ENCODE measurements around the gene TCEAL1. TPM values are rescaled to one million over a fixed set of nuclear protein-coding genes. Genes with fewer than 3 reads are reported as not detected.
A peak's percentile ranks its signal among the peaks of the same experiment; 100 is the strongest.
"Not testable (repeated sequence)": the region's sequence is repeated elsewhere in the genome, so short reads cannot be mapped to it uniquely, and the experiment has no call there.

Gene TCEAL1
- polyA plus RNA-seq, 1 donor from 2014 or later = 89.4 TPM

- Histone ChIP-seq H3K9me2 (ENCODE audit: insufficient read depth, low read length) (no peaks in the 10 kb centered on the region), H3K27me3 (ENCODE audit: insufficient read depth, low read depth, low read length) (no peaks in the 10 kb centered on the region), H3K79me2 (replicated peaks; ENCODE audit: insufficient read depth, low read length) (peaks cover 5% of the 10 kb centered on the region), H3K4me2 (ENCODE audit: low read length) (peak within 1 kb of the TSS; percentile 25), H3K9ac (ENCODE audit: low read length) (peak within 1 kb of the TSS; percentile 86), H3K27ac (ENCODE audit: low read length) (peak within 1 kb of the TSS; percentile 78), H3F3A (ENCODE audit: insufficient read depth, low read length, poor library complexity, severe bottlenecking) (no peaks in the 10 kb centered on the region), H3K4me3 (ENCODE audit: low read length) (peak within 1 kb of the TSS; percentile 75), H2AFZ (ENCODE audit: low read depth, low read length) (peak within 1 kb of the TSS; percentile 60), H3K36me3 (ENCODE audit: insufficient read depth, low read length) (no peaks in the 10 kb centered on the region), H4K20me1 (ENCODE audit: insufficient read depth) (no peaks in the 10 kb centered on the region), H3K9me3 (ENCODE audit: low read length) (no peaks in the 10 kb centered on the region)
- TF ChIP-seq EP300 (conservative IDR thresholded peaks at IDR 0.05; ENCODE audit: poor library complexity, severe bottlenecking) = no peak
- TF ChIP-seq POLR2AphosphoS5 (IDR thresholded peaks at IDR 0.05) = peak; percentile 83
- peak; percentile 41 for TF ChIP-seq TAF1 (IDR thresholded peaks at IDR 0.05; ENCODE audit: low read depth)
Measured at GRCh38 chrX:103585411-103586313, 43.1 kb upstream of the TCEAL1 start, which contains the start of gene TCEAL4. TCEAL4 (plus strand) TSS chrX:103585515; CDS start chrX:103586676, 1,161 bp downstream.

GRCh38 chrX:103586314-103586646 is 42.5 kb upstream of the TCEAL1 start:
- Histone ChIP-seq H3K4me3 (ENCODE audit: low read length) (peak overlapping the region; percentile 75), H3K36me3 (ENCODE audit: insufficient read depth, low read length) (no peaks in the 10 kb centered on the region), H3F3A (ENCODE audit: insufficient read depth, low read length, poor library complexity, severe bottlenecking) (no peaks in the 10 kb centered on the region), H3K79me2 (replicated peaks; ENCODE audit: insufficient read depth, low read length) (peaks cover 5% of the 10 kb centered on the region), H3K4me2 (ENCODE audit: low read length) (peak overlapping the region; percentile 25), H3K9ac (ENCODE audit: low read length) (peak overlapping the region; percentile 86), H3K27me3 (ENCODE audit: insufficient read depth, low read depth, low read length) (no peaks in the 10 kb centered on the region), H3K9me2 (ENCODE audit: insufficient read depth, low read length) (no peaks in the 10 kb centered on the region), H3K27ac (ENCODE audit: low read length) (peak overlapping the region; percentile 78), H4K20me1 (ENCODE audit: insufficient read depth) (no peaks in the 10 kb centered on the region), H3K9me3 (ENCODE audit: low read length) (no peaks in the 10 kb centered on the region), H2AFZ (ENCODE audit: low read depth, low read length) (no peak overlapping the region)
- no peak for TF ChIP-seq RAD21 (conservative IDR thresholded peaks at IDR 0.05)
- no peak for TF ChIP-seq EZH2 (IDR thresholded peaks at IDR 0.05; ENCODE audit: borderline replicate concordance, insufficient read depth, low read length, poor library complexity, severe bottlenecking)
- TF ChIP-seq CTCF (IDR thresholded peaks at IDR 0.05; ENCODE audit: poor library complexity, severe bottlenecking) = no peak
- TF ChIP-seq EP300 (conservative IDR thresholded peaks at IDR 0.05; ENCODE audit: poor library complexity, severe bottlenecking) = no peak

GRCh38 chrX:103586659-103587058 is 42.1 kb upstream of the TCEAL1 start:
- H2AFZ ChIP-seq (ENCODE audit: low read depth, low read length) = no peak overlapping the region
- no peaks in the 10 kb centered on the region for H3K9me3 ChIP-seq (ENCODE audit: low read length)
- no peaks in the 10 kb centered on the region for H4K20me1 ChIP-seq (ENCODE audit: insufficient read depth)
- H3F3A ChIP-seq (ENCODE audit: insufficient read depth, low read length, poor library complexity, severe bottlenecking) = no peaks in the 10 kb centered on the region
- peaks cover 5% of the 10 kb centered on the region for H3K79me2 ChIP-seq (replicated peaks; ENCODE audit: insufficient read depth, low read length)
- no peaks in the 10 kb centered on the region for H3K36me3 ChIP-seq (ENCODE audit: insufficient read depth, low read length)
- peak overlapping the region; percentile 25 for H3K4me2 ChIP-seq (ENCODE audit: low read length)
- TF ChIP-seq POLR2AphosphoS5 (IDR thresholded peaks at IDR 0.05) (no peak), REST (IDR thresholded peaks at IDR 0.05; ENCODE audit: borderline replicate concordance) (no peak), TAF1 (IDR thresholded peaks at IDR 0.05; ENCODE audit: low read depth) (no peak)
- H3K27me3 ChIP-seq (ENCODE audit: insufficient read depth, low read depth, low read length) = no peaks in the 10 kb centered on the region
- H3K4me3 ChIP-seq (ENCODE audit: low read length) = peak overlapping the region; percentile 75
- H3K9me2 ChIP-seq (ENCODE audit: insufficient read depth, low read length) = no peaks in the 10 kb centered on the region
- peak overlapping the region; percentile 86 for H3K9ac ChIP-seq (ENCODE audit: low read length)
- peak overlapping the region; percentile 78 for H3K27ac ChIP-seq (ENCODE audit: low read length)

DNA sequence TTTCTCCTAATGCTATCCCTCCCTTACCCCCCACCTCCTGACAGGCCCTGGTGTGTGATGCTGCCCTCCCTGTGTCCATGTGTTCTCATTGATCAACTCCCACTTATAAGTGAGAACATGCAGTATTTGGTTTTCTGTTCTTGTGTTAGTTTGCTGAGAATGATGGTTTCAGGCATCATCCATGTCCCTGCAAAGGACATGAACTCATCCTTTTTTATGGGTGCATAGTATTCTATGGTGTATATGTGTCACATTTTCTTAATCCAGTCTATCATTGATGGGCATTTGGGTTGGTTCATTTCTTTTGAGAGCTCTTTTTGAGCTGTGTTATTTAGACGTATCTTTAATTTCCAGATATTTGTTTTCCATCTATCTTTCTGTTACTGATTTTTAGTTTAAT is 36.5 kb upstream of the TCEAL1 start:
- not testable (repeated sequence) for H3K79me2 ChIP-seq (replicated peaks; ENCODE audit: insufficient read depth, low read length); H3K9me3 ChIP-seq (ENCODE audit: low read length); H4K20me1 ChIP-seq (ENCODE audit: insufficient read depth); H3K36me3 ChIP-seq (ENCODE audit: insufficient read depth, low read length); H3K27ac ChIP-seq (ENCODE audit: low read length); H3K27me3 ChIP-seq (ENCODE audit: insufficient read depth, low read depth, low read length); H2AFZ ChIP-seq (ENCODE audit: low read depth, low read length); H3K9ac ChIP-seq (ENCODE audit: low read length); H3K4me2 ChIP-seq (ENCODE audit: low read length); H3K4me3 ChIP-seq (ENCODE audit: low read length); H3K9me2 ChIP-seq (ENCODE audit: insufficient read depth, low read length); H3F3A ChIP-seq (ENCODE audit: insufficient read depth, low read length, poor library complexity, severe bottlenecking)

DNA sequence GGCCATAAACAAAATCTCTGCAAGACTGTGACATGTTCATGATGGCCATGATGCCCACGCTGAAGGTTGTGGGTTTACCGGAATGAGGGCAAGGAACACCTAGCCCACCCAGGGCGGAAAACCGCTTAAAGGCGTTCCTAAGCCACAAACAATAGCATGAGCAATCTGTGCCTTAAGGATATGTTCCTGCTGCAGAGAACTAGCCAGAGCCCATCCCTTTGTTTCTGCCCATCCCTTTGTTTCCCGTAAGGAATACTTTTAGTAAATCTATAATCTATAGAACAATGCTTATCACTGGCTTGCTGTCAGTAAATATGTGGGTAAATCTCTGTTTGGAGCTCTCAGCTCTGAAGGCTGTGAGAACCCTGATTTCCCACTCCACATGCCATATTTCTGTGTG is 33.6 kb upstream of the TCEAL1 start:
- not testable (repeated sequence) for H2AFZ ChIP-seq (ENCODE audit: low read depth, low read length); H4K20me1 ChIP-seq (ENCODE audit: insufficient read depth); H3K9me3 ChIP-seq (ENCODE audit: low read length); H3K27ac ChIP-seq (ENCODE audit: low read length); H3K9me2 ChIP-seq (ENCODE audit: insufficient read depth, low read length); H3K9ac ChIP-seq (ENCODE audit: low read length); H3K4me2 ChIP-seq (ENCODE audit: low read length); H3K27me3 ChIP-seq (ENCODE audit: insufficient read depth, low read depth, low read length); H3K36me3 ChIP-seq (ENCODE audit: insufficient read depth, low read length); H3K79me2 ChIP-seq (replicated peaks; ENCODE audit: insufficient read depth, low read length); H3F3A ChIP-seq (ENCODE audit: insufficient read depth, low read length, poor library complexity, severe bottlenecking); H3K4me3 ChIP-seq (ENCODE audit: low read length)
